KMS-11 (cell line): ENCODE results near the gene EIF4G1.
A peak's percentile ranks its signal among the peaks of the same experiment; 100 is the strongest.
"Not testable (repeated sequence)": the region's sequence is repeated elsewhere in the genome, so short reads cannot be mapped to it uniquely, and the experiment has no call there.

Experiments
- H2AFZ ChIP-seq: fragments of 200-600 bp; sonication (generic); 2 replicates; pipeline ENCODE4 v1.6.1; 2016; ENCODE audit warnings: antibody characterized with exemption, mixed run types, low read depth
- H3K27ac ChIP-seq: fragments of 200-600 bp; sonication (generic); 2 replicates; pipeline ENCODE4 v1.6.1; 2016; ENCODE audit warnings: mild to moderate bottlenecking, mixed run types
- H3K27me3 ChIP-seq: fragments of 200-600 bp; sonication (generic); 2 replicates; pipeline ENCODE4 v1.6.1; 2017; ENCODE audit warnings: mild to moderate bottlenecking, low read depth, mixed run types, moderate library complexity; ENCODE audit not compliant: insufficient read depth
- H3K36me3 ChIP-seq: fragments of 200-600 bp; sonication (generic); 2 replicates; pipeline ENCODE4 v1.6.1; 2017; ENCODE audit warnings: mild to moderate bottlenecking, mixed run types; ENCODE audit not compliant: insufficient read depth
- H3K4me1 ChIP-seq: fragments of 200-600 bp; sonication (generic); 2 replicates; pipeline ENCODE4 v1.6.1; 2016; ENCODE audit warnings: mild to moderate bottlenecking, low read depth, mixed run types; ENCODE audit not compliant: poor library complexity, severe bottlenecking
- H3K4me2 ChIP-seq: fragments of 200-600 bp; sonication (generic); 2 replicates; pipeline ENCODE4 v1.7.0; 2016; ENCODE audit warnings: mild to moderate bottlenecking, mixed run types
- H3K4me3 ChIP-seq: fragments of 200-600 bp; sonication (generic); IDR thresholded peaks from 2 replicates; pipeline ENCODE4 v1.6.1; 2017; ENCODE audit warnings: low read depth, low read length, mixed read lengths; ENCODE audit not compliant: insufficient read depth
- H3K79me2 ChIP-seq: fragments of 200-600 bp; sonication (generic); 2 replicates; pipeline ENCODE4 v1.6.1; 2016; ENCODE audit warnings: low read depth, mixed run types; ENCODE audit not compliant: insufficient read depth
- H3K9ac ChIP-seq: fragments of 200-600 bp; sonication (generic); 2 replicates; pipeline ENCODE4 v1.6.1; 2016; ENCODE audit warnings: mild to moderate bottlenecking, mixed run types
- H4K20me1 ChIP-seq: fragments of 200-600 bp; sonication (generic); 2 replicates; pipeline ENCODE4 v1.6.1; 2016; ENCODE audit warnings: mild to moderate bottlenecking, mixed run types; ENCODE audit not compliant: insufficient read depth
- TF ChIP-seq, protein P1 (sequence below): fragments of 200-600 bp; sonication (generic); conservative IDR thresholded peaks from 2 replicates; pipeline ENCODE4 v1.6.1; 2017; ENCODE audit warnings: low read depth, mild to moderate bottlenecking, antibody characterized with exemption, low read length, moderate library complexity, mixed read lengths

EIF4G1 gene, protein sequence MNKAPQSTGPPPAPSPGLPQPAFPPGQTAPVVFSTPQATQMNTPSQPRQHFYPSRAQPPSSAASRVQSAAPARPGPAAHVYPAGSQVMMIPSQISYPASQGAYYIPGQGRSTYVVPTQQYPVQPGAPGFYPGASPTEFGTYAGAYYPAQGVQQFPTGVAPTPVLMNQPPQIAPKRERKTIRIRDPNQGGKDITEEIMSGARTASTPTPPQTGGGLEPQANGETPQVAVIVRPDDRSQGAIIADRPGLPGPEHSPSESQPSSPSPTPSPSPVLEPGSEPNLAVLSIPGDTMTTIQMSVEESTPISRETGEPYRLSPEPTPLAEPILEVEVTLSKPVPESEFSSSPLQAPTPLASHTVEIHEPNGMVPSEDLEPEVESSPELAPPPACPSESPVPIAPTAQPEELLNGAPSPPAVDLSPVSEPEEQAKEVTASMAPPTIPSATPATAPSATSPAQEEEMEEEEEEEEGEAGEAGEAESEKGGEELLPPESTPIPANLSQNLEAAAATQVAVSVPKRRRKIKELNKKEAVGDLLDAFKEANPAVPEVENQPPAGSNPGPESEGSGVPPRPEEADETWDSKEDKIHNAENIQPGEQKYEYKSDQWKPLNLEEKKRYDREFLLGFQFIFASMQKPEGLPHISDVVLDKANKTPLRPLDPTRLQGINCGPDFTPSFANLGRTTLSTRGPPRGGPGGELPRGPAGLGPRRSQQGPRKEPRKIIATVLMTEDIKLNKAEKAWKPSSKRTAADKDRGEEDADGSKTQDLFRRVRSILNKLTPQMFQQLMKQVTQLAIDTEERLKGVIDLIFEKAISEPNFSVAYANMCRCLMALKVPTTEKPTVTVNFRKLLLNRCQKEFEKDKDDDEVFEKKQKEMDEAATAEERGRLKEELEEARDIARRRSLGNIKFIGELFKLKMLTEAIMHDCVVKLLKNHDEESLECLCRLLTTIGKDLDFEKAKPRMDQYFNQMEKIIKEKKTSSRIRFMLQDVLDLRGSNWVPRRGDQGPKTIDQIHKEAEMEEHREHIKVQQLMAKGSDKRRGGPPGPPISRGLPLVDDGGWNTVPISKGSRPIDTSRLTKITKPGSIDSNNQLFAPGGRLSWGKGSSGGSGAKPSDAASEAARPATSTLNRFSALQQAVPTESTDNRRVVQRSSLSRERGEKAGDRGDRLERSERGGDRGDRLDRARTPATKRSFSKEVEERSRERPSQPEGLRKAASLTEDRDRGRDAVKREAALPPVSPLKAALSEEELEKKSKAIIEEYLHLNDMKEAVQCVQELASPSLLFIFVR (N-terminal part only)

DNA sequence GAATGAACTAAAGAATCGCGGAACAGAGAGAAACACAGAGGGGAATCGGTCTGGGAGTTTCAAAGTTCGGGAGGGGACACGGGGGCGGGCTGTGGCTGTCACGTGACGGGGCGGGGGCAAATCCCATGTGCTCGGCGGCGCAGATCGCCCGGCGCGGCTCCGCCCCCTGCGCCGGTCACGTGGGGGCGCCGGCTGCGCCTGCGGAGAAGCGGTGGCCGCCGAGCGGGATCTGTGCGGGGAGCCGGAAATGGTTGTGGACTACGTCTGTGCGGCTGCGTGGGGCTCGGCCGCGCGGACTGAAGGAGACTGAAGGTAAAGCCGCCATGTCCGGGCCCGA is at the start of gene EIF4G1:
EIF4G1 (plus strand) TSS at position 244 of the 337 bp plus-strand sequence. CDS start 1,191 bp downstream, outside the sequence.
- peak within 1 kb of the TSS; percentile 97 for H3K9ac ChIP-seq
- H3K4me2 ChIP-seq, result peak within 1 kb of the TSS; percentile 79
- peaks cover 45% of the 10 kb centered on the region for H3K79me2 ChIP-seq
- H3K36me3 ChIP-seq, result peaks cover 10% of the 10 kb centered on the region; the same call in 1 of the 2 replicates
- H3K27ac ChIP-seq, result peak within 1 kb of the TSS; percentile 78
- TF ChIP-seq, protein P1, sequence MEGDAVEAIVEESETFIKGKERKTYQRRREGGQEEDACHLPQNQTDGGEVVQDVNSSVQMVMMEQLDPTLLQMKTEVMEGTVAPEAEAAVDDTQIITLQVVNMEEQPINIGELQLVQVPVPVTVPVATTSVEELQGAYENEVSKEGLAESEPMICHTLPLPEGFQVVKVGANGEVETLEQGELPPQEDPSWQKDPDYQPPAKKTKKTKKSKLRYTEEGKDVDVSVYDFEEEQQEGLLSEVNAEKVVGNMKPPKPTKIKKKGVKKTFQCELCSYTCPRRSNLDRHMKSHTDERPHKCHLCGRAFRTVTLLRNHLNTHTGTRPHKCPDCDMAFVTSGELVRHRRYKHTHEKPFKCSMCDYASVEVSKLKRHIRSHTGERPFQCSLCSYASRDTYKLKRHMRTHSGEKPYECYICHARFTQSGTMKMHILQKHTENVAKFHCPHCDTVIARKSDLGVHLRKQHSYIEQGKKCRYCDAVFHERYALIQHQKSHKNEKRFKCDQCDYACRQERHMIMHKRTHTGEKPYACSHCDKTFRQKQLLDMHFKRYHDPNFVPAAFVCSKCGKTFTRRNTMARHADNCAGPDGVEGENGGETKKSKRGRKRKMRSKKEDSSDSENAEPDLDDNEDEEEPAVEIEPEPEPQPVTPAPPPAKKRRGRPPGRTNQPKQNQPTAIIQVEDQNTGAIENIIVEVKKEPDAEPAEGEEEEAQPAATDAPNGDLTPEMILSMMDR, result no peak
- H3K4me1 ChIP-seq, result peaks cover 38% of the 10 kb centered on the region
- no peaks in the 10 kb centered on the region for H3K27me3 ChIP-seq
- H4K20me1 ChIP-seq, result peaks cover 31% of the 10 kb centered on the region
- peak within 1 kb of the TSS; percentile 17 for H3K4me3 ChIP-seq
- H2AFZ ChIP-seq, result peak within 1 kb of the TSS; percentile 82

DNA sequence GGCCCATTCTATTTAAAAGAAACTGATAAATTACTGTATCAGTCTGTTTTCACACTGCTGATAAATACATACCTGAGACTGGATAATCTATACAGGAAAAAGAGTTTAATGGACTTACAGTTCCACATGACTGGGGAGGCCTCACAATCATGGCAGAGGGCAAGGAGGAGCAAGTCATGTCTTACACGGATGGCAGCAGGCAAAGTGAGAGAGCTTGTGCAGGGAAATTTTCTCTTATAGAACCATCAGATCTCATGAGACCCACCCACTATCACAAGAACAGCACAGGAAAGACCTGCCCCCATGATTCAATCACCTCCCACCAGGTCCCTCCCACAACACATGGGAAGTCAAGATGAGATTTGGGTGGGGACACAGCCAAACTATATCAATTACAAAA is 47.2 kb upstream of the EIF4G1 start:
- not testable (repeated sequence) for H3K4me1 ChIP-seq, H3K27me3 ChIP-seq, H3K4me2 ChIP-seq, H3K36me3 ChIP-seq, H3K9ac ChIP-seq, H2AFZ ChIP-seq, H3K4me3 ChIP-seq, H4K20me1 ChIP-seq, H3K27ac ChIP-seq, H3K79me2 ChIP-seq

DNA sequence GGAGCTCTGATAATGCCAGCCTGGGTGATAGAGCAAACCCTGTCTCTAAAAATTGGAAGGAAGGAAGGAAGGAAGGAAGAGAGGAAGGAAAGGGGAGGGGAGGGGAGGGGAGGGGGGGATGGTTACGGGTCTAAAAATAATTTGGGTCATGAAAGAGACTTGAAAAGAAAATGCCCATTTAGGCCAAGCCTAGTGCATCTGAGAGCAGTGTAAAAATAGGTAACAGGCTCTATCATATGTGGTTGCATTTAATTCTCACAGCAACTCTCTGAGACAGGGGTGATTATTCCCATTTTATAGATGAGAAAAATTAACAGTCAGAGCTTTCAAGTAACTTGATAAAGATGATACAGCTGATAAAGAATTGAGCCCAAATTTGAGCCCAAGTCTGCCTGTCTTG is 42.1 kb upstream of the EIF4G1 start:
- Histone ChIP-seq H2AFZ (no peak overlapping the region), H3K4me1 (no peaks in the 10 kb centered on the region), H4K20me1 (no peaks in the 10 kb centered on the region), H3K36me3 (no peaks in the 10 kb centered on the region), H3K4me2 (no peak overlapping the region), H3K79me2 (no peaks in the 10 kb centered on the region), H3K27ac (no peak overlapping the region), H3K9ac (no peak overlapping the region), H3K4me3 (no peak overlapping the region), H3K27me3 (0 out of 2 replicates have a peak, but pooled peaks cover under 1% of the 10 kb centered on the region)
- TF ChIP-seq, protein P1, result no peak

DNA sequence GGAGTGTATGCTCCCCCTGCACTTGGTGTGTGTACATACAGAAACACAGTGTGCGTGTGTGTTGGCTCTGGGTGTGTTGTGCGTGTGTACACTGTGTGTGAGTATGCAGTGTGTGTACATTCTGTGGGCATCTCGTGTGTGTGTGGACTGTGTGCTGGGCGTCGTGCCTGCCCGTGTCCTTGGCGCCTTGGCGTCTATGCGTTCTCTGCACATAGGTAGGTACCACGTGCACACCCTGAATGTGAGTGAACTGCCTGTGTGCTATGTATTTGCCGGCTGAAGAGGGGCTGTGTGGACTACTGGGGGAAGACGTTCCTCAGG is 39.1 kb upstream of the EIF4G1 start:
- TF ChIP-seq, protein P1, result no peak
- Histone ChIP-seq H4K20me1 (no peaks in the 10 kb centered on the region), H2AFZ (no peak overlapping the region), H3K4me3 (no peak overlapping the region), H3K9ac (no peak overlapping the region), H3K4me1 (no peaks in the 10 kb centered on the region), H3K79me2 (no peaks in the 10 kb centered on the region), H3K36me3 (no peaks in the 10 kb centered on the region), H3K27me3 (0 out of 2 replicates have a peak, but pooled peaks cover 3% of the 10 kb centered on the region), H3K27ac (no peak overlapping the region), H3K4me2 (no peak overlapping the region)
